Activated CD4-positive, alpha-beta T cell treated with anti-CD3 and anti-CD28 coated beads, Interleukin-2, amount 50 U/mL, for 48 hours (primary cell): ENCODE results near the gene CLCA2.

ENCODE experiments used
- DNase-seq, 2 experiments: peaks; one replicate each; pipeline ENCODE4 v3.0.0-alpha.2; 2020

Gene CLCA2

GRCh38 chr1:86478416-86479156 lies 54.6 kb downstream of the CLCA2 start:
- DNase-seq = no peak

- DNase-seq = no peak
These were observed 58.0 kb downstream of the CLCA2 start for GRCh38 chr1:86481966-86482365.

GRCh38 chr1:86487131-86487810 lies 63.3 kb downstream of the CLCA2 start:
- DNase-seq = no peak

- no peak for DNase-seq
These were observed 63.8 kb downstream of the CLCA2 start for GRCh38 chr1:86487811-86488141.

GRCh38 chr1:86489242-86489878 lies 65.4 kb downstream of the CLCA2 start:
- DNase-seq = no peak

- no peak for DNase-seq
These were observed 67.4 kb downstream of the CLCA2 start for GRCh38 chr1:86491171-86491950.

GRCh38 chr1:86498281-86498680 lies 74.3 kb downstream of the CLCA2 start:
- no peak for DNase-seq

GRCh38 chr1:86499987-86500593 lies 76.1 kb downstream of the CLCA2 start:
- no peak for DNase-seq

GRCh38 chr1:86500714-86501113 lies 76.7 kb downstream of the CLCA2 start:
- no peak for DNase-seq

GRCh38 chr1:86502125-86502646 lies 78.2 kb downstream of the CLCA2 start:
- peak; percentile 19 to 31 for DNase-seq

- DNase-seq = peak; percentile 14 to 16
These were observed 78.9 kb downstream of the CLCA2 start for GRCh38 chr1:86502721-86503405.

- DNase-seq = no peak
These were observed 79.6 kb downstream of the CLCA2 start for GRCh38 chr1:86503406-86504136.

GRCh38 chr1:86504137-86504479 lies 80.1 kb downstream of the CLCA2 start:
- no peak for DNase-seq

GRCh38 chr1:86504895-86505563 lies 81.1 kb downstream of the CLCA2 start:
- DNase-seq = no peak

- DNase-seq = no peak
These were observed 81.6 kb downstream of the CLCA2 start for GRCh38 chr1:86505564-86505902.
